Natural killer cell (primary cell): ENCODE measurements around the gene JPT2. TPM values are rescaled to one million over a fixed set of nuclear protein-coding genes. Genes with fewer than 3 reads are reported as not detected.

ENCODE experiments used
- ATAC-seq, 3 donors: fragments of 150-1000 bp in 2 of 3; fragments of 200-7000 bp in 1 of 3; cut with Tn5 transposase; 1 replicate in 1 of 3; 2 replicates in 2 of 3; pipeline ENCODE4 v1.10.0; 2021; ENCODE audit warnings: mild to moderate bottlenecking in 2 of 3, moderate library complexity in 2 of 3
- DNase-seq, 2 donors: peaks; one replicate each; pipeline versions ENCODE4 v3.0.0 to v3.0.0-alpha.2; 2013 to 2021; ENCODE audit warnings: mixed read lengths in 1 of 2
- H3K27ac ChIP-seq: one replicate; pipeline ENCODE4 v1.5.1; 2013; ENCODE audit warnings: mild to moderate bottlenecking, low read length
- H3K27me3 ChIP-seq: one replicate; pipeline ENCODE4 v1.6.1; 2013; ENCODE audit warnings: low read length; ENCODE audit not compliant: control insufficient read depth, insufficient read depth
- H3K36me3 ChIP-seq: one replicate; pipeline ENCODE4 v1.6.1; 2013; ENCODE audit warnings: low read length; ENCODE audit not compliant: control insufficient read depth, insufficient read depth
- H3K4me1 ChIP-seq: one replicate; pipeline ENCODE4 v1.6.1; 2013; ENCODE audit warnings: low read length; ENCODE audit not compliant: control insufficient read depth, insufficient read depth
- H3K4me3 ChIP-seq: one replicate; pipeline ENCODE4 v1.5.1; 2013; ENCODE audit warnings: low read length
- H3K9me3 ChIP-seq: one replicate; pipeline ENCODE4 v1.6.1; 2013; ENCODE audit warnings: low read length; ENCODE audit not compliant: control insufficient read depth, insufficient read depth
- H3K27ac Mint-ChIP-seq, 2 donors: one replicate each; pipeline ENCODE4 v1.8.0; 2022; ENCODE audit warnings: mild to moderate bottlenecking in 2 of 2, mixed read lengths in 2 of 2, moderate library complexity in 1 of 2
- H3K27me3 Mint-ChIP-seq, 2 donors: one replicate each; pipeline ENCODE4 v1.8.0; 2022; ENCODE audit warnings: low read depth in 2 of 2, mixed read lengths in 2 of 2
- H3K36me3 Mint-ChIP-seq: one replicate; pipeline ENCODE4 v1.8.0; 2022; ENCODE audit warnings: mixed read lengths
- H3K4me1 Mint-ChIP-seq, 2 donors: one replicate each; pipeline ENCODE4 v1.8.0; 2022; ENCODE audit warnings: mixed read lengths in 2 of 2
- H3K4me3 Mint-ChIP-seq: one replicate; pipeline ENCODE4 v1.8.0; 2022; ENCODE audit warnings: mild to moderate bottlenecking, moderate library complexity, mixed read lengths
- H3K9me3 Mint-ChIP-seq, 2 donors: one replicate each; pipeline ENCODE4 v1.8.0; 2022; ENCODE audit warnings: mixed read lengths in 2 of 2
- WGBS: methylation state at CpG from one replicate; pipeline ENCODE4 v1.1.7; 2013; ENCODE audit warnings: missing lambda C conversion rate; ENCODE audit not compliant: insufficient coverage; 5-methylcytosine and 5-hydroxymethylcytosine counted together
- intact Hi-C: fragments of 100-400 bp; cut with micrococcal nuclease; formaldehyde crosslinking; loops from one replicate; pipeline ENCODE4 v1.14.2; 2022
- total RNA-seq, 4 donors: library from RNA; stranded (reverse); fragments of 120-200 nt in 1 of 4; gene quantifications; one replicate each; pipeline versions ENCODE4 v1.2.3 to v1.2.4, GENCODE V29; 2013 to 2022
- TF ChIP-seq, protein P1 (sequence below): fragments of 200-600 bp; IDR thresholded peaks from one replicate; pipeline ENCODE4 v1.8.0; 2022; ENCODE audit warnings: antibody characterized with exemption

The JPT2 gene
- total RNA-seq, 3 donors from 2014 or later (not counting 1 experiment from before 2014, with no cell fraction given) = 12.2 to 28.4 (median 14.2) TPM

DNA sequence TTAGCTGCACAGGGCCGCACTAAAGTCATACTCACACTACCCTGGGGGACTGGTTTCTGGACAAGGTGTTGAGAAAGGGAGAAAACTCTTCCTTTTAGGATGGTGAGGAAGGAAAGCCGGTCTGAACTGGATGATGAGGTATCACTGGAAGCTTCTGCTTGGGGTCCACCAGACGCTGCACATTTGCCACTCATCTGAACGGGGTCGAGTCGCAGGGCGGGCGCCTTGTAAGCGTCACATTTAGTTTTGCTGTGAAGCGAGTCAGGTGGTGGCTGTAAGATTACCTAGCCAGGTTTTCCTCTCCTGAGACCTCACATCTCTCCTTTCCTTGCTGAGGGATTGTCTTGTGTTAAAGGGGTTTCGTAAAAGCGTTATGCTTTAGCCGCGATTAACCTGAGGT is 2.3 kb downstream of the JPT2 start:
- no peaks in the 10 kb centered on the region for H3K36me3 Mint-ChIP-seq
- TF ChIP-seq, protein P1, sequence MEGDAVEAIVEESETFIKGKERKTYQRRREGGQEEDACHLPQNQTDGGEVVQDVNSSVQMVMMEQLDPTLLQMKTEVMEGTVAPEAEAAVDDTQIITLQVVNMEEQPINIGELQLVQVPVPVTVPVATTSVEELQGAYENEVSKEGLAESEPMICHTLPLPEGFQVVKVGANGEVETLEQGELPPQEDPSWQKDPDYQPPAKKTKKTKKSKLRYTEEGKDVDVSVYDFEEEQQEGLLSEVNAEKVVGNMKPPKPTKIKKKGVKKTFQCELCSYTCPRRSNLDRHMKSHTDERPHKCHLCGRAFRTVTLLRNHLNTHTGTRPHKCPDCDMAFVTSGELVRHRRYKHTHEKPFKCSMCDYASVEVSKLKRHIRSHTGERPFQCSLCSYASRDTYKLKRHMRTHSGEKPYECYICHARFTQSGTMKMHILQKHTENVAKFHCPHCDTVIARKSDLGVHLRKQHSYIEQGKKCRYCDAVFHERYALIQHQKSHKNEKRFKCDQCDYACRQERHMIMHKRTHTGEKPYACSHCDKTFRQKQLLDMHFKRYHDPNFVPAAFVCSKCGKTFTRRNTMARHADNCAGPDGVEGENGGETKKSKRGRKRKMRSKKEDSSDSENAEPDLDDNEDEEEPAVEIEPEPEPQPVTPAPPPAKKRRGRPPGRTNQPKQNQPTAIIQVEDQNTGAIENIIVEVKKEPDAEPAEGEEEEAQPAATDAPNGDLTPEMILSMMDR = no peak
- peaks cover 26% of the 10 kb centered on the region in 2 donors for H3K4me1 Mint-ChIP-seq
- Histone ChIP-seq H3K4me3 (no peak overlapping the region), H3K4me1 (peaks cover 14% of the 10 kb centered on the region), H3K36me3 (peaks cover 16% of the 10 kb centered on the region), H3K27ac (no peak overlapping the region), H3K27me3 (no peaks in the 10 kb centered on the region), H3K9me3 (no peaks in the 10 kb centered on the region)
- no peak for DNase-seq
- no peak overlapping the region for H3K4me3 Mint-ChIP-seq
- no peaks in the 10 kb centered on the region for H3K9me3 Mint-ChIP-seq
- no peak overlapping the region for H3K27ac Mint-ChIP-seq
- ATAC-seq = no peak
- intact Hi-C loops = no loop called here
- 99% methylated on average over 9 of the region's 14 CpGs for WGBS
- H3K27me3 Mint-ChIP-seq = no peaks in the 10 kb centered on the region

DNA sequence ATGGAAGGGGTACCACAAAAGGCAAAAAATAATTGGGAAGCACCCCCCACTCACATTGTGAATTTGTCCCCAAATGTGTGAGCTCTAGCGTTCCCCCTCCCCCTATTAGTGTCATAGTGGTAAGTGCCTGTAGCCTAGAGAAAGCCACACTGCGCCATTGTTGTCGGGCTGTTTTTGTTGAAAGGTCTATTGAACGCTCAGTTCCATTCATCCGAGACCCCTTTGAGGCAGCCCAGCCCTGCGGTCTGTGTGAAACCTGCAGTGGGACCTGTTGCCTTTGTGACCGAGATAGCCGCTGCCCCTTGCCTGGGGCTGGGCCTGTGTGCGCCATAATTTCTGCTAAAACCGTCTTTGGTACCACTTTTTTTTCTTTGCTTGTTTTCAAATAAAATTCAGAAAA is 3.0 kb downstream of the JPT2 start:
- Histone ChIP-seq H3K4me1 (peaks cover 14% of the 10 kb centered on the region), H3K36me3 (peaks cover 16% of the 10 kb centered on the region), H3K4me3 (no peak overlapping the region), H3K27me3 (no peaks in the 10 kb centered on the region), H3K9me3 (no peaks in the 10 kb centered on the region), H3K27ac (no peak overlapping the region)
- peaks cover 26% of the 10 kb centered on the region in 2 donors for H3K4me1 Mint-ChIP-seq
- no peaks in the 10 kb centered on the region for H3K27me3 Mint-ChIP-seq
- ATAC-seq (no peak), DNase-seq (no peak)
- no peaks in the 10 kb centered on the region for H3K36me3 Mint-ChIP-seq
- TF ChIP-seq, protein P1 = no peak
- peak overlapping the region in 1 of 2 donors; percentile 23 for H3K27ac Mint-ChIP-seq
- intact Hi-C loops = no loop called here
- no peaks in the 10 kb centered on the region for H3K9me3 Mint-ChIP-seq
- H3K4me3 Mint-ChIP-seq = peak overlapping the region; percentile 42
- 97% methylated on average over 9 of the region's 10 CpGs for WGBS

DNA sequence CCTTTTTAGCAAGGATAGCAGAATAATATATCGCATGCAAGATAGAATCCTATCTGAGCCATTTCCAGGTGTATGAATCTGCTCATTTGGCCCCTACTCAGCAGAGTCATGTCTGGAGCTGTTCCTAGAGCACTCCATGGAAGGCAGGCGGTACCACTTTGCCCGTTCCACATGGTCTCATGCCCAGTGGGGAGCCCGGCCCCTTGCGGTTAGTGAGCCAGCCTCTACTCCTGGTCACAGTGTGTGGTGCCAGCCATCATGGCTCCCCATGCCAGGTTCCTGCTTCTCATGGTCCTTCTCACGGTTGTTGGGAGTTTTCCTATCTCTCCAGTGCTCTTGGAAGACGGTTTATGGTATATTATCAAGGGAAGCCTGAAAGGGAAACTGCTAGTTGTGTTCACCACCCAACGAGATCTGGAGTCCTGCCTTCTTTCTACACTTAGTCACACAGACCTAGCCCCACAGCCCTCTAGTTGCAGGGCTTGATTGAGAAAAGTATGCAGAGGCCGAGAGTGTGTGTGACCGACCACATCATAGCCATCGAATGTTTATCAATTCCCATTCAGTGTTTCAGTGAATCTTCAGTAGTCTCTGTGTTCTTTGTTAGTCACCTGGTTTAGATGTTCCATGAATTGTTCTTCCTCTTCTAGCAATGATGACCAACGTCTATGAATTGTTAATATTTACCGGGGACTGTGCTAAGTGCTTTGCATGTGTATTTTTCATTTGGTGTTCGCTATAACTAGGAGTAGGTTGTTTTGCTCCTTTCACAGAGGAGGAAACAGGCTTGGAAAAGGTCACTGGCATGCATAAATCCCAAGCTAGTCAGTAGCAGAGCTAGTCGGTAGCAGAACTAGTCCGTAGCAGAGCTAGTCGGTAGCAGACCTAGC is 9.6 kb downstream of the JPT2 start:
- Mint-ChIP-seq H3K36me3 (no peaks in the 10 kb centered on the region), H3K4me3 (no peak overlapping the region), H3K27me3 (no peaks in the 10 kb centered on the region), H3K27ac (peak overlapping the region in 1 of 2 donors; percentile 10), H3K9me3 (no peaks in the 10 kb centered on the region), H3K4me1 (no peaks in the 10 kb centered on the region)
- intact Hi-C loops = no loop called here
- TF ChIP-seq, protein P1 = no peak
- H3K4me1 ChIP-seq = no peaks in the 10 kb centered on the region
- DNase-seq (no peak), ATAC-seq (no peak)
- no peak overlapping the region for H3K27ac ChIP-seq
- H3K27me3 ChIP-seq = no peaks in the 10 kb centered on the region
- peaks cover 46% of the 10 kb centered on the region for H3K36me3 ChIP-seq
- 96% methylated on average over 15 of the region's 17 CpGs for WGBS
- no peaks in the 10 kb centered on the region for H3K9me3 ChIP-seq
- no peak overlapping the region for H3K4me3 ChIP-seq
